Natural killer cell (primary cell): ENCODE measurements around the gene MYCL. TPM values are rescaled to one million over a fixed set of nuclear protein-coding genes. Genes with fewer than 3 reads are reported as not detected.

Source experiments
- ATAC-seq, 3 donors: fragments of 150-1000 bp in 2 of 3; fragments of 200-7000 bp in 1 of 3; cut with Tn5 transposase; 1 replicate in 1 of 3; 2 replicates in 2 of 3; pipeline ENCODE4 v1.10.0; 2021; ENCODE audit warnings: mild to moderate bottlenecking in 2 of 3, moderate library complexity in 2 of 3
- DNase-seq, 2 donors: peaks; one replicate each; pipeline versions ENCODE4 v3.0.0 to v3.0.0-alpha.2; 2013 to 2021; ENCODE audit warnings: mixed read lengths in 1 of 2
- H3K27ac ChIP-seq: one replicate; pipeline ENCODE4 v1.5.1; 2013; ENCODE audit warnings: mild to moderate bottlenecking, low read length
- H3K27me3 ChIP-seq: one replicate; pipeline ENCODE4 v1.6.1; 2013; ENCODE audit warnings: low read length; ENCODE audit not compliant: control insufficient read depth, insufficient read depth
- H3K36me3 ChIP-seq: one replicate; pipeline ENCODE4 v1.6.1; 2013; ENCODE audit warnings: low read length; ENCODE audit not compliant: control insufficient read depth, insufficient read depth
- H3K4me1 ChIP-seq: one replicate; pipeline ENCODE4 v1.6.1; 2013; ENCODE audit warnings: low read length; ENCODE audit not compliant: control insufficient read depth, insufficient read depth
- H3K4me3 ChIP-seq: one replicate; pipeline ENCODE4 v1.5.1; 2013; ENCODE audit warnings: low read length
- H3K9me3 ChIP-seq: one replicate; pipeline ENCODE4 v1.6.1; 2013; ENCODE audit warnings: low read length; ENCODE audit not compliant: control insufficient read depth, insufficient read depth
- H3K27ac Mint-ChIP-seq, 2 donors: one replicate each; pipeline ENCODE4 v1.8.0; 2022; ENCODE audit warnings: mild to moderate bottlenecking in 2 of 2, mixed read lengths in 2 of 2, moderate library complexity in 1 of 2
- H3K27me3 Mint-ChIP-seq, 2 donors: one replicate each; pipeline ENCODE4 v1.8.0; 2022; ENCODE audit warnings: low read depth in 2 of 2, mixed read lengths in 2 of 2
- H3K36me3 Mint-ChIP-seq: one replicate; pipeline ENCODE4 v1.8.0; 2022; ENCODE audit warnings: mixed read lengths
- H3K4me1 Mint-ChIP-seq, 2 donors: one replicate each; pipeline ENCODE4 v1.8.0; 2022; ENCODE audit warnings: mixed read lengths in 2 of 2
- H3K4me3 Mint-ChIP-seq: one replicate; pipeline ENCODE4 v1.8.0; 2022; ENCODE audit warnings: mild to moderate bottlenecking, moderate library complexity, mixed read lengths
- H3K9me3 Mint-ChIP-seq, 2 donors: one replicate each; pipeline ENCODE4 v1.8.0; 2022; ENCODE audit warnings: mixed read lengths in 2 of 2
- WGBS: methylation state at CpG from one replicate; pipeline ENCODE4 v1.1.7; 2013; ENCODE audit warnings: missing lambda C conversion rate; ENCODE audit not compliant: insufficient coverage; 5-methylcytosine and 5-hydroxymethylcytosine counted together
- intact Hi-C: fragments of 100-400 bp; cut with micrococcal nuclease; formaldehyde crosslinking; loops from one replicate; pipeline ENCODE4 v1.14.2; 2022
- total RNA-seq, 4 donors: library from RNA; stranded (reverse); fragments of 120-200 nt in 1 of 4; gene quantifications; one replicate each; pipeline versions ENCODE4 v1.2.3 to v1.2.4, GENCODE V29; 2013 to 2022
- TF ChIP-seq, protein P1 (sequence below): fragments of 200-600 bp; IDR thresholded peaks from one replicate; pipeline ENCODE4 v1.8.0; 2022; ENCODE audit warnings: antibody characterized with exemption

The MYCL gene
- total RNA-seq, 3 donors from 2014 or later (not counting 1 experiment from before 2014, with no cell fraction given) = 0.70 to 1.9 (median 0.92) TPM

- H3K4me3 Mint-ChIP-seq = no peak overlapping the region
- H3K4me1 ChIP-seq = no peaks in the 10 kb centered on the region
- peaks cover 0 to 6% of the 10 kb centered on the region in 2 donors for H3K9me3 Mint-ChIP-seq
- no peaks in the 10 kb centered on the region for H3K4me1 Mint-ChIP-seq
- H3K27ac Mint-ChIP-seq = no peak overlapping the region
- peaks cover 6% of the 10 kb centered on the region for H3K36me3 Mint-ChIP-seq
- TF ChIP-seq, protein P1, sequence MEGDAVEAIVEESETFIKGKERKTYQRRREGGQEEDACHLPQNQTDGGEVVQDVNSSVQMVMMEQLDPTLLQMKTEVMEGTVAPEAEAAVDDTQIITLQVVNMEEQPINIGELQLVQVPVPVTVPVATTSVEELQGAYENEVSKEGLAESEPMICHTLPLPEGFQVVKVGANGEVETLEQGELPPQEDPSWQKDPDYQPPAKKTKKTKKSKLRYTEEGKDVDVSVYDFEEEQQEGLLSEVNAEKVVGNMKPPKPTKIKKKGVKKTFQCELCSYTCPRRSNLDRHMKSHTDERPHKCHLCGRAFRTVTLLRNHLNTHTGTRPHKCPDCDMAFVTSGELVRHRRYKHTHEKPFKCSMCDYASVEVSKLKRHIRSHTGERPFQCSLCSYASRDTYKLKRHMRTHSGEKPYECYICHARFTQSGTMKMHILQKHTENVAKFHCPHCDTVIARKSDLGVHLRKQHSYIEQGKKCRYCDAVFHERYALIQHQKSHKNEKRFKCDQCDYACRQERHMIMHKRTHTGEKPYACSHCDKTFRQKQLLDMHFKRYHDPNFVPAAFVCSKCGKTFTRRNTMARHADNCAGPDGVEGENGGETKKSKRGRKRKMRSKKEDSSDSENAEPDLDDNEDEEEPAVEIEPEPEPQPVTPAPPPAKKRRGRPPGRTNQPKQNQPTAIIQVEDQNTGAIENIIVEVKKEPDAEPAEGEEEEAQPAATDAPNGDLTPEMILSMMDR = no peak
- no peak overlapping the region for H3K4me3 ChIP-seq
- H3K27me3 ChIP-seq = no peaks in the 10 kb centered on the region
- H3K9me3 ChIP-seq = no peaks in the 10 kb centered on the region
- no peaks in the 10 kb centered on the region for H3K36me3 ChIP-seq
- ATAC-seq (no peak), DNase-seq (no peak)
- peaks cover 15 to 18% of the 10 kb centered on the region in 2 donors for H3K27me3 Mint-ChIP-seq
- intact Hi-C loops = no loop called here
- H3K27ac ChIP-seq = no peak overlapping the region
- WGBS = 100% methylated on average over 3 of the region's 3 CpGs
These were observed 8.5 kb upstream of the MYCL start for GRCh38 chr1:39910263-39910662.

- TF ChIP-seq, protein P1 = no peak
- H3K4me3 Mint-ChIP-seq = no peak overlapping the region
- Histone ChIP-seq H3K4me3 (no peak overlapping the region), H3K4me1 (no peaks in the 10 kb centered on the region), H3K27me3 (no peaks in the 10 kb centered on the region), H3K36me3 (no peaks in the 10 kb centered on the region), H3K27ac (no peak overlapping the region), H3K9me3 (no peaks in the 10 kb centered on the region)
- H3K27ac Mint-ChIP-seq = no peak overlapping the region
- H3K9me3 Mint-ChIP-seq = peaks cover 0 to 6% of the 10 kb centered on the region in 2 donors
- DNase-seq (no peak), ATAC-seq (no peak)
- peaks cover 6% of the 10 kb centered on the region for H3K36me3 Mint-ChIP-seq
- peaks cover 20 to 26% of the 10 kb centered on the region in 2 donors for H3K27me3 Mint-ChIP-seq
- WGBS = 100% methylated on average over 1 of the region's 2 CpGs
- no peaks in the 10 kb centered on the region for H3K4me1 Mint-ChIP-seq
- intact Hi-C loops = no loop called here
These were observed 6.8 kb upstream of the MYCL start for GRCh38 chr1:39908534-39908933.

DNA sequence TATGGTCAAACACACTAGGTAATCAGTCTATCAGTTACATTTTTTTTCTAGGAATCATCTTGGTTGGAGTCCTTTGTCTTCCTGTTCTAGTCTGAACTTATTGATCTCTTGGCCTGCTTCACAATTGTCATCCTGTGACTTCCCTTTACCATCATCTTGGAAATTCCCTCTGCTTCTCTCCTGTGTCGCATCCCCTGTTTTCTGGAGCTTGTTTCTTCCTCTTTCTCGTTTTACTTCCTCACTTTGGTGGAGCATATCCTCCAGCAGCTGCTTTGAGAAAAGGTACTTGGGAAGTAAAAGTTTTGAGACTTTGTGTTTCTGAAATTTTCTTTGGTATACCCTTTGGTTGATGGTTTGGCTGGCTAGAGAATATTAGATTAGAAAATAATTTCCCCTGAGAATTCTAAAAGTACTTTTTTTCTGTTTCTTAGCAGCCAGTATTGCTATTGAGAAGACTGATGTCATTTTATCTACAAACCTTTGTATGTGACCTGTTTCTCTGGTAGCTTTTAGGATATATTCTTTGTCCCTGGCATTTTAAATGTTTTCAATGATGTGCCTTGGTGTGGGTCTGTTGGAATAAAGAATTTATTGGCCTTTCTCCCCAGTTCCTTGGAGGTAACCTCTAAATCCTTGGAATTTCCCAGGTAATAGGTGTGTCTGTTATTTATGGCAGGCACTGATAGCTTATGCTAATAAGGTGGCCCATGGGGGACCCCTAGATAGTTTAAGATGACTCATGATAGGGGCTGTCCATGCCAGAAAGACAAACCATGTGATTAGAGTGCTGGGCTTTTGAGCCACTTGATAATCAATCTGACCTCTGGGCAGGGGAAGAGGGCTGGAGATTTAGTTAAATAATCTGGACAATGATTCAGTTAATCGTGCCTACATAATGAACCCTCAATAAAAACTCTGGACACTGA, 6.1 kb upstream of the MYCL start:
- H3K4me1 Mint-ChIP-seq = no peaks in the 10 kb centered on the region
- no peak overlapping the region for H3K4me3 ChIP-seq
- ATAC-seq (no peak), DNase-seq (no peak)
- peaks cover 6% of the 10 kb centered on the region for H3K36me3 Mint-ChIP-seq
- WGBS = 60% methylated on average over 2 of the region's 3 CpGs
- no peaks in the 10 kb centered on the region for H3K27me3 ChIP-seq
- no peaks in the 10 kb centered on the region for H3K4me1 ChIP-seq
- peaks cover 0 to 6% of the 10 kb centered on the region in 2 donors for H3K9me3 Mint-ChIP-seq
- H3K9me3 ChIP-seq = no peaks in the 10 kb centered on the region
- no peak overlapping the region for H3K27ac Mint-ChIP-seq
- H3K27ac ChIP-seq = no peak overlapping the region
- no peaks in the 10 kb centered on the region for H3K36me3 ChIP-seq
- TF ChIP-seq, protein P1 = no peak
- intact Hi-C loops = no loop called here
- peaks cover 28 to 30% of the 10 kb centered on the region in 2 donors for H3K27me3 Mint-ChIP-seq
- H3K4me3 Mint-ChIP-seq = no peak overlapping the region
